HCT116 (cell line): ENCODE measurements around the gene P2RY12. TPM values are rescaled to one million over a fixed set of nuclear protein-coding genes. Genes with fewer than 3 reads are reported as not detected.

Source experiments
- ATAC-seq: fragments of 200-7000 bp; cut with Tn5 transposase; 2 replicates; pipeline ENCODE4 v1.9.1; 2020; ENCODE audit warnings: mild to moderate bottlenecking, moderate library complexity
- BruUV-seq: library from RNA; stranded (reverse); fragments of 400-500 nt; replicated peaks from 2 replicates; lab custom pipeline; 2021; lab: Mats Ljungman, UMichigan
- CTCF ChIA-PET: fragments of 300-600 bp; sonication (Branson Sonifier 250); formaldehyde crosslinking; loops from one replicate; lab custom pipeline; 2021; ENCODE audit warnings: antibody characterized with exemption; lab: Charles Lee
- POLR2A ChIA-PET: fragments of 300-600, 350-600 bp; sonication (Branson Sonifier 250); formaldehyde crosslinking; loops from one replicate; lab custom pipeline; 2021; ENCODE audit warnings: antibody characterized with exemption; lab: Charles Lee
- RAD21 ChIA-PET, 2 experiments: fragments of 300-600 bp; sonication (Branson Sonifier 250); formaldehyde crosslinking; loops; one replicate each; lab custom pipeline; 2023; ENCODE audit warnings: low total read pairs in 2 of 2; ENCODE audit not compliant: uncharacterized antibody in 2 of 2, unreplicated experiment in 2 of 2, low non-redundant PET in 1 of 2; lab: Charles Lee
- DNase-seq: peaks from one replicate; pipeline ENCODE4 v3.0.0-alpha.2; 2010; ENCODE audit warnings: low read depth, low spot score
- H2AFZ ChIP-seq: fragments of 200-600 bp; shearing (Covaris generic), sonication (generic); 2 replicates; pipeline ENCODE4 v1.6.1; 2017; ENCODE audit warnings: low read depth, mixed run types, mixed read lengths, antibody characterized with exemption, low read length; ENCODE audit not compliant: poor library complexity, severe bottlenecking
- H3K27ac ChIP-seq: 2 replicates; pipeline ENCODE4 v1.5.1; 2012; ENCODE audit warnings: low read depth, low read length
- H3K27me3 ChIP-seq: fragments of 200-600 bp; sonication (generic); 2 replicates; pipeline ENCODE4 v1.6.1; 2016; ENCODE audit warnings: mixed run types, low read length, mixed read lengths; ENCODE audit not compliant: insufficient read depth
- H3K36me3 ChIP-seq, 2 experiments: fragments of 200-500 bp in 1 of 2; fragments of 200-600 bp in 1 of 2; sonication (Bioruptor generic) in 1 of 2; sonication (generic) in 1 of 2; 2 replicates each; pipeline versions ENCODE4 v1.5.1 to v1.6.1; 2014 to 2016; ENCODE audit warnings: low read length in 2 of 2, inconsistent platforms in 1 of 2, mixed read lengths in 1 of 2, mixed run types in 1 of 2; ENCODE audit not compliant: insufficient read depth in 2 of 2, control insufficient read depth in 1 of 2
- H3K4me1 ChIP-seq, 2 experiments: fragments of 200-600 bp in 1 of 2; sonication (generic) in 1 of 2; 2 replicates each; pipeline versions ENCODE4 v1.5.1 to v1.6.1; 2012 to 2017; ENCODE audit warnings: low read length in 2 of 2, inconsistent platforms in 1 of 2, mild to moderate bottlenecking in 1 of 2, mixed read lengths in 1 of 2, mixed run types in 1 of 2, moderate library complexity in 1 of 2; ENCODE audit not compliant: insufficient read depth in 2 of 2, control insufficient read depth in 1 of 2
- H3K4me2 ChIP-seq: fragments of 200-600 bp; sonication (generic); 2 replicates; pipeline ENCODE4 v1.6.1; 2017; ENCODE audit warnings: mixed run types, low read length, mixed read lengths
- H3K4me3 ChIP-seq, 2 experiments: fragments of 200-600 bp in 1 of 2; sonication (generic) in 1 of 2; replicated peaks in 1 of 2; 2 replicates each; pipeline ENCODE4 v1.5.1; 2011 to 2016; ENCODE audit warnings: low read length in 2 of 2, control low read depth in 1 of 2, low read depth in 1 of 2, mild to moderate bottlenecking in 1 of 2, mixed read lengths in 1 of 2, mixed run types in 1 of 2
- H3K79me2 ChIP-seq: fragments of 200-600 bp; sonication (generic); 2 replicates; pipeline ENCODE4 v1.6.1; 2017; ENCODE audit warnings: mild to moderate bottlenecking, mixed run types, low read length, moderate library complexity, mixed read lengths; ENCODE audit not compliant: insufficient read depth
- H3K9ac ChIP-seq: fragments of 200-600 bp; sonication (generic); 2 replicates; pipeline ENCODE4 v1.6.1; 2016; ENCODE audit warnings: low read length, mixed read lengths
- H3K9me2 ChIP-seq: fragments of 200-600 bp; sonication (generic), shearing (Covaris generic); 2 replicates; pipeline ENCODE4 v1.6.1; 2017; ENCODE audit warnings: mixed run types, mild to moderate bottlenecking, moderate library complexity; ENCODE audit not compliant: insufficient read depth
- H3K9me3 ChIP-seq, 2 experiments: fragments of 200-500 bp in 1 of 2; fragments of 200-600 bp in 1 of 2; sonication (Bioruptor generic) in 1 of 2; sonication (generic) in 1 of 2; 2 replicates each; pipeline ENCODE4 v1.6.1; 2014 to 2017; ENCODE audit warnings: low read length in 2 of 2, mixed read lengths in 2 of 2, inconsistent platforms in 1 of 2, low read depth in 1 of 2, mild to moderate bottlenecking in 1 of 2, mixed run types in 1 of 2, moderate library complexity in 1 of 2; ENCODE audit not compliant: control insufficient read depth in 1 of 2, insufficient read depth in 1 of 2
- H4K20me1 ChIP-seq: fragments of 200-600 bp; sonication (generic), shearing (Covaris generic); 2 replicates; pipeline ENCODE4 v1.6.1; 2017; ENCODE audit warnings: mixed run types, mild to moderate bottlenecking, moderate library complexity; ENCODE audit not compliant: insufficient read depth
- ATF3 ChIP-seq: IDR thresholded peaks from 2 replicates; pipeline ENCODE4 v1.6.1; 2012
- CBX3 ChIP-seq: IDR thresholded peaks from 2 replicates; pipeline ENCODE4 v1.6.1; 2012; ENCODE audit warnings: low read depth
- CEBPB ChIP-seq: IDR thresholded peaks from 2 replicates; pipeline ENCODE4 v1.6.1; 2012; ENCODE audit warnings: low read depth
- CTCF ChIP-seq, 3 experiments: fragments of 200-600 bp in 1 of 3; sonication (generic) in 1 of 3; IDR thresholded peaks in 2 of 3; conservative IDR thresholded peaks in 1 of 3; 2 replicates each; pipeline ENCODE4 v1.5.1; 2012 to 2017; ENCODE audit warnings: low read depth in 2 of 3, low read length in 2 of 3, antibody characterized with exemption in 1 of 3, borderline replicate concordance in 1 of 3, control low read depth in 1 of 3, mild to moderate bottlenecking in 1 of 3, mixed read lengths in 1 of 3, mixed run types in 1 of 3, moderate library complexity in 1 of 3; ENCODE audit not compliant: insufficient read depth in 1 of 3
- EGR1 ChIP-seq: IDR thresholded peaks from 2 replicates; pipeline ENCODE4 v1.6.1; 2012; ENCODE audit warnings: low read depth
- EZH2phosphoT487 ChIP-seq: fragments of 200-600 bp; IDR thresholded peaks from 2 replicates; pipeline ENCODE4 v1.6.1; 2018; ENCODE audit warnings: antibody characterized with exemption, borderline replicate concordance
- FOSL1 ChIP-seq: IDR thresholded peaks from 2 replicates; pipeline ENCODE4 v1.6.1; 2012; ENCODE audit warnings: low read depth
- POLR2A ChIP-seq: IDR thresholded peaks from 2 replicates; pipeline ENCODE4 v1.7.0; 2011; ENCODE audit warnings: borderline replicate concordance; ENCODE audit not compliant: insufficient read depth, insufficient read length; ENCODE audit errors: extremely low read depth
- POLR2AphosphoS5 ChIP-seq: IDR thresholded peaks from 2 replicates; pipeline ENCODE4 v1.6.1; 2011; ENCODE audit warnings: mild to moderate bottlenecking, low read depth, low read length, moderate library complexity
- RAD21 ChIP-seq: IDR thresholded peaks from 2 replicates; pipeline ENCODE4 v1.6.1; 2012; ENCODE audit warnings: low read depth, mild to moderate bottlenecking
- SIN3A ChIP-seq: IDR thresholded peaks from 2 replicates; pipeline ENCODE4 v1.6.1; 2012; ENCODE audit warnings: low read depth
- SP1 ChIP-seq: IDR thresholded peaks from 2 replicates; pipeline ENCODE4 v1.6.1; 2012; ENCODE audit warnings: low read depth
- SRF ChIP-seq: IDR thresholded peaks from 2 replicates; pipeline ENCODE4 v1.6.1; 2012; ENCODE audit warnings: low read depth
- TCF7L2 ChIP-seq: IDR thresholded peaks from 2 replicates; pipeline ENCODE4 v1.7.0; 2011; ENCODE audit warnings: borderline replicate concordance, inconsistent platforms; ENCODE audit not compliant: insufficient read depth, insufficient read length; ENCODE audit errors: extremely low read depth
- YY1 ChIP-seq: IDR thresholded peaks from 2 replicates; pipeline ENCODE4 v1.6.1; 2011; ENCODE audit warnings: low read length, low read depth, moderate library complexity, mild to moderate bottlenecking; ENCODE audit not compliant: insufficient replicate concordance; ENCODE audit errors: extremely low read depth
- ZBTB33 ChIP-seq: IDR thresholded peaks from 2 replicates; pipeline ENCODE4 v1.6.1; 2011; ENCODE audit warnings: mild to moderate bottlenecking, low read length, moderate library complexity; ENCODE audit not compliant: insufficient replicate concordance; ENCODE audit errors: extremely low read depth
- ZFX ChIP-seq: fragments of 450-650 bp; IDR thresholded peaks from 2 replicates; pipeline ENCODE4 v1.6.1; 2017
- ZNF274 ChIP-seq: fragments of 200-500 bp; sonication (Bioruptor generic); IDR thresholded peaks from 2 replicates; pipeline ENCODE4 v1.6.1; 2014; ENCODE audit warnings: mild to moderate bottlenecking, low read depth, low read length, inconsistent platforms
- intact Hi-C: fragments of 100-400 bp; cut with micrococcal nuclease; formaldehyde crosslinking; loops from 2 replicates; pipeline ENCODE4 v1.10.0; 2022
- total RNA-seq: library from RNA; stranded (reverse); gene quantifications from one replicate; pipeline ENCODE4 v1.2.1, GENCODE V29; 2021; ENCODE audit not compliant: unreplicated experiment
- TF ChIP-seq, protein P1 (sequence below): IDR thresholded peaks from 2 replicates; pipeline ENCODE4 v1.6.1; 2012

The P2RY12 gene
- total RNA-seq, 1 experiment from 2014 or later, result not detected

- Histone ChIP-seq H3K4me2 (no peak overlapping the region), H3K9me3 (no peaks in the 10 kb centered on the region), H2AFZ (no peak overlapping the region), H3K9ac (no peak overlapping the region), H3K4me3 (no peak overlapping the region), H3K9me2 (no peaks in the 10 kb centered on the region), H3K4me1 (no peaks in the 10 kb centered on the region), H4K20me1 (no peaks in the 10 kb centered on the region), H3K36me3 (no peaks in the 10 kb centered on the region), H3K79me2 (no peaks in the 10 kb centered on the region), H3K27me3 (no peaks in the 10 kb centered on the region), H3K27ac (no peak overlapping the region)
- RAD21 ChIA-PET, result no interaction called here
- intact Hi-C loops, result no loop called here
- TF ChIP-seq ATF3 (no peak), ZBTB33 (no peak), SIN3A (no peak), ZNF274 (no peak), TCF7L2 (no peak), CBX3 (no peak), SP1 (no peak)
- TF ChIP-seq, protein P1, sequence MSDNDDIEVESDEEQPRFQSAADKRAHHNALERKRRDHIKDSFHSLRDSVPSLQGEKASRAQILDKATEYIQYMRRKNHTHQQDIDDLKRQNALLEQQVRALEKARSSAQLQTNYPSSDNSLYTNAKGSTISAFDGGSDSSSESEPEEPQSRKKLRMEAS, result no peak
- POLR2A ChIA-PET, result no interaction called here
- CTCF ChIA-PET, result no interaction called here
- ATAC-seq, result no peak
- no TSS peak for BruUV-seq
- DNase-seq, result no peak
Measured at GRCh38 chr3:151296226-151296625, 88.3 kb downstream of the P2RY12 start.

GRCh38 chr3:151293127-151293526 is 91.4 kb downstream of the P2RY12 start:
- Histone ChIP-seq H3K9me2 (no peaks in the 10 kb centered on the region), H3K27ac (no peak overlapping the region), H3K4me2 (no peak overlapping the region), H3K9ac (no peak overlapping the region), H2AFZ (no peak overlapping the region), H3K9me3 (no peaks in the 10 kb centered on the region), H3K27me3 (no peaks in the 10 kb centered on the region), H3K4me3 (no peak overlapping the region), H3K36me3 (no peaks in the 10 kb centered on the region), H4K20me1 (no peaks in the 10 kb centered on the region), H3K79me2 (no peaks in the 10 kb centered on the region), H3K4me1 (no peaks in the 10 kb centered on the region)
- DNase-seq (no peak), ATAC-seq (no peak)
- POLR2A ChIA-PET, result no interaction called here
- CTCF ChIA-PET, result interaction anchor here (1.0 kb wide), 1 partner anchor 146 kb away, joined by 3 read pairs; no protein-coding TSS in a partner anchor
- intact Hi-C loops, result loop anchor here (5.0 kb wide), 2 partner anchors 144 to 369 kb away; no protein-coding TSS in a partner anchor
- BruUV-seq, result no TSS peak
- RAD21 ChIA-PET, result no interaction called here
- TF ChIP-seq CEBPB (no peak), CBX3 (no peak), EGR1 (no peak), SRF (no peak), SIN3A (no peak), RAD21 (no peak), YY1 (no peak), EZH2phosphoT487 (no peak), CTCF (IDR thresholded peaks at IDR 0.05 in 2 of 3, conservative IDR thresholded peaks at IDR 0.05 in 1 of 3; ENCODE audit: borderline replicate concordance in 1 of 3, insufficient read depth in 1 of 3, low read depth in 2 of 3, low read length in 2 of 3) (no peak), FOSL1 (no peak), POLR2A (no peak), POLR2AphosphoS5 (no peak), ZFX (no peak)
